CD8-positive, alpha-beta memory T cell (primary cell): ENCODE results near the gene DGAT2. TPM values are rescaled to one million over a fixed set of nuclear protein-coding genes. Genes with fewer than 3 reads are reported as not detected.
A peak's percentile ranks its signal among the peaks of the same experiment; 100 is the strongest.

ENCODE experiments used
- CTCF ChIA-PET: fragments of 350-600 bp; sonication (Branson Sonifier 250); formaldehyde crosslinking; loops from one replicate; lab custom pipeline; 2021; ENCODE audit warnings: antibody characterized with exemption; lab: Charles Lee
- POLR2A ChIA-PET: fragments of 350-600 bp; sonication (Branson Sonifier 250); formaldehyde crosslinking; loops from one replicate; lab custom pipeline; 2021; ENCODE audit warnings: antibody characterized with exemption; lab: Charles Lee
- DNase-seq, 5 donors: peaks; one replicate each; pipeline versions ENCODE4 v3.0.0 to v3.0.0-alpha.2; 2020 to 2022; ENCODE audit warnings: mixed read lengths in 1 of 5
- H3K27ac ChIP-seq: one replicate; pipeline ENCODE4 v1.7.0; 2013; ENCODE audit warnings: low read depth, mild to moderate bottlenecking, low read length, moderate library complexity
- H3K27me3 ChIP-seq: 2 replicates; pipeline ENCODE4 v1.7.0; 2013; ENCODE audit warnings: low read length, mild to moderate bottlenecking; ENCODE audit not compliant: insufficient read depth, poor library complexity, severe bottlenecking
- H3K36me3 ChIP-seq: 2 replicates; pipeline ENCODE4 v1.7.0; 2013; ENCODE audit warnings: mild to moderate bottlenecking, low read length, moderate library complexity; ENCODE audit not compliant: insufficient read depth
- H3K4me1 ChIP-seq: 2 replicates; pipeline ENCODE4 v1.7.0; 2013; ENCODE audit warnings: mild to moderate bottlenecking, low read length, moderate library complexity; ENCODE audit not compliant: insufficient read depth
- H3K4me3 ChIP-seq: 2 replicates; pipeline ENCODE4 v1.7.0; 2013; ENCODE audit warnings: mild to moderate bottlenecking, low read length
- H3K9me3 ChIP-seq: 2 replicates; pipeline ENCODE4 v1.7.0; 2013; ENCODE audit warnings: mild to moderate bottlenecking, low read length
- H3K27ac Mint-ChIP-seq, 8 donors: one replicate each; pipeline ENCODE4 v1.8.0; 2020 to 2021; ENCODE audit warnings: mixed read lengths in 8 of 8, mild to moderate bottlenecking in 6 of 8, inconsistent platforms in 3 of 8, moderate library complexity in 3 of 8
- H3K27me3 Mint-ChIP-seq, 2 donors: one replicate each; pipeline ENCODE4 v1.8.0; 2020 to 2021; ENCODE audit warnings: mixed read lengths in 2 of 2, mild to moderate bottlenecking in 1 of 2, moderate library complexity in 1 of 2
- H3K36me3 Mint-ChIP-seq, 3 donors: one replicate each; pipeline ENCODE4 v1.8.0; 2020 to 2021; ENCODE audit warnings: mixed read lengths in 3 of 3, inconsistent platforms in 1 of 3, mild to moderate bottlenecking in 1 of 3
- H3K4me1 Mint-ChIP-seq, 3 donors: one replicate each; pipeline ENCODE4 v1.8.0; 2020 to 2021; ENCODE audit warnings: mixed read lengths in 3 of 3, inconsistent platforms in 1 of 3, mild to moderate bottlenecking in 1 of 3
- H3K4me3 Mint-ChIP-seq, 7 donors: one replicate each; pipeline ENCODE4 v1.8.0; 2020 to 2021; ENCODE audit warnings: mixed read lengths in 7 of 7, mild to moderate bottlenecking in 6 of 7, moderate library complexity in 4 of 7, inconsistent platforms in 2 of 7
- H3K9me3 Mint-ChIP-seq, 5 donors: one replicate each; pipeline ENCODE4 v1.8.0; 2020 to 2022; ENCODE audit warnings: mixed read lengths in 5 of 5, mild to moderate bottlenecking in 3 of 5, moderate library complexity in 2 of 5, inconsistent platforms in 1 of 5
- polyA plus RNA-seq: library from polyadenylated mRNA; unstranded; fragments of 300-500 nt; fragmentation: Illumina TruSeq; gene quantifications from one replicate; pipeline ENCODE4 v1.2.3, GENCODE V29; 2021
- total RNA-seq, 2 experiments: library from RNA; stranded (reverse); gene quantifications; one replicate each; pipeline ENCODE4 v1.2.3, GENCODE V29; 2021

DGAT2 gene, protein sequence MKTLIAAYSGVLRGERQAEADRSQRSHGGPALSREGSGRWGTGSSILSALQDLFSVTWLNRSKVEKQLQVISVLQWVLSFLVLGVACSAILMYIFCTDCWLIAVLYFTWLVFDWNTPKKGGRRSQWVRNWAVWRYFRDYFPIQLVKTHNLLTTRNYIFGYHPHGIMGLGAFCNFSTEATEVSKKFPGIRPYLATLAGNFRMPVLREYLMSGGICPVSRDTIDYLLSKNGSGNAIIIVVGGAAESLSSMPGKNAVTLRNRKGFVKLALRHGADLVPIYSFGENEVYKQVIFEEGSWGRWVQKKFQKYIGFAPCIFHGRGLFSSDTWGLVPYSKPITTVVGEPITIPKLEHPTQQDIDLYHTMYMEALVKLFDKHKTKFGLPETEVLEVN
- total RNA-seq, result 1 to 10 TPM; 5.5 to 5.6 TPM
- not detected for polyA plus RNA-seq

DNA sequence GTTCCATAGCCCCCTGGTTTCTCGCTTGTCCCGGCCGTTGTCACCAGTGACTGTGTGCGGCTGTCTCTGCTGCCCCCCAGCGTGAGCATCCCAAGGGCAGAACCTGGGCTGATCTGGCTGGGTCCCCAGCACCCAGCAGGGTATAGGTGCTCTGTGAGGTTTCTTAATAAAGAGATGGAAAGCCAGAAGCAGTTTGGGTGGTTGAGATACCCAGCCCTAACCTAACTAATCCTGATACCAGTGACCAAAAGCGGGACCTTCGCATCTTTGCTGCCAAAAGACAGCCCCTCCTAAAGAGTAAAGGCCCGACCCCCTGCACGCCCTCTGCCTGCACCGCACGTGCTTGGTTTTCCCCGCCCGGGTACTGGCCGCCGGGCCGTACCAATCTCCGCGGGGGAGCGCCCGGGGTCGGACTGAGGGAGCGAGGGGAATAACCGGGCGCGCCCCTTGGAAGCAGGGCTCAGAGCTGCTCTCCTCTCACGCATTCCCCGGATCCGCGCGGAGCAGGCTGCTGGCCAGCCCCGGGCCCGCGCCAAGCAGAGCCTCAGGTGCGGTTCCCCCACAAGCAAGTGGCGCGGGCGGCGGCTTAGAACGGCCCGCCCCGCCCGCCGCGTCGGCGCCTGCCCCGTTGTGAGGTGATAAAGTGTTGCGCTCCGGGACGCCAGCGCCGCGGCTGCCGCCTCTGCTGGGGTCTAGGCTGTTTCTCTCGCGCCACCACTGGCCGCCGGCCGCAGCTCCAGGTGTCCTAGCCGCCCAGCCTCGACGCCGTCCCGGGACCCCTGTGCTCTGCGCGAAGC lies at the start of gene DGAT2:
Gene DGAT2 (plus strand): TSS at position 667 of the 797 bp plus-strand sequence. CDS start 214 bp downstream, outside the sequence.
- H3K4me1 ChIP-seq, result peaks cover 19% of the 10 kb centered on the region
- Mint-ChIP-seq H3K4me1 (peaks cover 5 to 15% (median 11%) of the 10 kb centered on the region in 3 donors), H3K36me3 (no peaks in the 10 kb centered on the region), H3K4me3 (peak within 1 kb of the TSS; percentile 67 to 87 (median 72)), H3K27ac (peak within 1 kb of the TSS in 5 of 8 donors; percentile 19 to 91 (median 63)), H3K9me3 (no peaks in the 10 kb centered on the region), H3K27me3 (peaks cover 19 to 21% of the 10 kb centered on the region in 2 donors)
- H3K36me3 ChIP-seq, result no peaks in the 10 kb centered on the region
- CTCF ChIA-PET, result no interaction called here
- no peaks in the 10 kb centered on the region for H3K27me3 ChIP-seq
- no peaks in the 10 kb centered on the region for H3K9me3 ChIP-seq
- peak within 1 kb of the TSS; percentile 16 for H3K27ac ChIP-seq
- peak within 1 kb of the TSS; percentile 54 for H3K4me3 ChIP-seq
- DNase-seq, result peak; percentile 51 to 74 (median 62)
- POLR2A ChIA-PET, result no interaction called here

DNA sequence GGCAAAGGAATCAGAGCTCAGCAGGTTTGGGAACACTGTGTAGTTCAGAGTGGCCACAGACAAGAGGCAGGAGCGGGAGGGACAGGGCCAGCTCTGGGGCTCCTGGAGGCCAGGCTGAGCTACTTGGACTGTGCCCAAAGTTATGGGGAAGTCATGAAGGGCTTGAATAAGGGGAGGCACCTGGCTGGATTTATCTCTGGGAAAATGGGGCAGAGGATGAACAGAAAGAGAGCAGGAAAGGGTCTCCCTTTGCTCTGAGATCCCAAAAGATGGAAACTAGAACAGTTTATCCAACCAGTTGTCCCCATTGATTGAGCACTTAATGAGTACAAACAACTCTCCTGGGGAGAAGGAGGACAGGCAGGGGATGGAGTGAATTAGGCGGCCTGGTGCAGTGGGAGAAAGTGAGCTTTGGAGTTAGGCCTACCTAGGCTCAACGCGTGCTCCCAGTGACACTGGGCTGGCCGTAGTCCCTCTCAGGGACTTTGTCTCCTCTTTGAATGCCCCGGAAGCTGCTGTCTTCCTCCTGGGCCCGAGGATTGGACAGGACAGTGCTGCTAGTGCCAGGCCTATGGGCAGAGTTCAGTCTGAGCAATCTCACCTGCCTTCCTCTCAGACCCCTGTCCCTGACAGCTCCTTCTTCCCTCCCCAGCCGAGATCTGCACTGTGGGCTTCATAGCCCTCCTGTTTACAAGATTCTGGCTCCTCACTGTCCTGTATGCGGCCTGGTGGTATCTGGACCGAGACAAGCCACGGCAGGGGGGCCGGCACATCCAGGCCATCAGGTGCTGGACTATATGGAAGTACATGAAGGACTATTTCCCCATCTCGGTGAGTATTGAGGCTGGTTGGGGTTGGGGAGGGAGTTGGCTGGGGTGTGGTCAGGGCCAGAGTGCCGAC lies 49.0 kb upstream of the DGAT2 start:
- ChIA-PET POLR2A (no interaction called here), CTCF (interaction anchor here (1.1 kb wide), 1 partner anchor 14 kb away, joined by 3 read pairs; no protein-coding TSS in a partner anchor)
- H3K27me3 ChIP-seq, result no peaks in the 10 kb centered on the region
- H3K36me3 Mint-ChIP-seq, result no peaks in the 10 kb centered on the region
- no peak overlapping the region for H3K4me3 ChIP-seq
- no peaks in the 10 kb centered on the region for H3K4me1 Mint-ChIP-seq
- H3K27ac Mint-ChIP-seq, result peak overlapping the region in 1 of 8 donors; percentile 27
- no peak overlapping the region for H3K4me3 Mint-ChIP-seq
- H3K9me3 ChIP-seq, result no peaks in the 10 kb centered on the region
- no peaks in the 10 kb centered on the region for H3K27me3 Mint-ChIP-seq
- no peak for DNase-seq
- H3K9me3 Mint-ChIP-seq, result no peaks in the 10 kb centered on the region
- H3K4me1 ChIP-seq, result no peaks in the 10 kb centered on the region
- no peaks in the 10 kb centered on the region for H3K36me3 ChIP-seq
- H3K27ac ChIP-seq, result no peak overlapping the region

DNA sequence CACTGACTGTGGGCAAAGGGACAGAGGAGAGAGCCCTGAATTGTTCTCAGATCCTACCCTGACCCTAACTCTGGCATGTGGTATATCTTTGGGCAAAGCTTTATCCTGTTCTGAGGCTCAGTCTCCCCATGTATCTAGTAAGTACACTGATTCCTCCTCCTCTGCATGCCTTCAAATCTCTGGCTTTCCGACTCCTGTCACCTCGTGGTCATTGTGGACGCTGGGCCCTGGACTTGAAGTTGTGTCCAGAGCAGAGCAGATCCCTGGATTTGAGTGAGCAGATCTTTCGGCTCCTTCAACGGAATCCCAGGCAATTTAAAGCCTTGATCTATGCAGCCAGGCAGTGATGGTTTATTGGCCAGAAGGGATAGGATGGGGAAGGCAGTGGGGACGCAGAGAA lies 47.9 kb upstream of the DGAT2 start:
- no peak overlapping the region for H3K27ac ChIP-seq
- no peak overlapping the region for H3K4me3 Mint-ChIP-seq
- no peaks in the 10 kb centered on the region for H3K36me3 ChIP-seq
- no peaks in the 10 kb centered on the region for H3K27me3 Mint-ChIP-seq
- no peaks in the 10 kb centered on the region for H3K27me3 ChIP-seq
- CTCF ChIA-PET, result no interaction called here
- no peaks in the 10 kb centered on the region for H3K9me3 ChIP-seq
- POLR2A ChIA-PET, result no interaction called here
- no peak for DNase-seq
- peak overlapping the region in 1 of 8 donors; percentile 75 for H3K27ac Mint-ChIP-seq
- no peaks in the 10 kb centered on the region for H3K4me1 Mint-ChIP-seq
- H3K36me3 Mint-ChIP-seq, result no peaks in the 10 kb centered on the region
- no peaks in the 10 kb centered on the region for H3K9me3 Mint-ChIP-seq
- H3K4me1 ChIP-seq, result no peaks in the 10 kb centered on the region
- no peak overlapping the region for H3K4me3 ChIP-seq

DNA sequence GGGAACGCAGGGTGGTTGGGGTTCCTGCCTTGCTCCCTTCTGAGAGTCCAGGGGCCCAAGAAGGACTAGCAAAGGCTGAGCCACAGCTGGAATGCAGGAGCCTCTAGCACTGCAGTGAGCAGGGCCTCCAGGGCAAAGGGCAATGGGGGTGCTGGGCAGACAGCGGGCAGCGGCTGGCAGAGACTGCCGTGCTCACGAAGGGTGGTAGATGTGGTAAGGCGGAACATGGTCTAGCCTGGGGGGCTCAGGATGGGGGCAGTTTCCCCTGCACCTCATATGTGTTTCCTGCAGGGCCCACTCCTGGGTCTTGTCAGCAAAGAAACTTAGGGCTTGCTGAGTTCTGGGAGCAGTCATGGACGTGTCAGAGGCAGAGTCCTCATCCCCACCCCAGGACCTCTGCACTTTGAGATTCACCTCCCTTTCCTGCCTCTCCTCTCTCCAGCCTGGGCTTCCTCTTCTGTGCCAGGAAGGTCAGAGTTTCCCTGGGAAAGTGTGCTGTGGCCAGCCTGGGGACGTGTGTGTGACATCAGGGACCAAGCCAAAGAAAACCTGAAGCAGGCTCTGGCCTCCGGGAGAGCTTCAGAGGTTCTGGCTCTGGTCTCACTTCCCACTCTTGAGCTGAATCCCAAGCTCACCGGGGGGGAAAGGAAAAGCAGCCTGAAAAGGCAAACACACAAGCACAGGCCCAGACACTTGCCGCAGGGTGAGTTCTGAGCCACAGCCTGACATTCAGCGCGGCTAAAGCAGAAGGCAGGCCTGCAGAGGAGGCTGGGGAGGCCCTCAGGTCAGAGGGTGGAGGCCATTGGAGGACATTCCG lies 46.5 kb upstream of the DGAT2 start:
- Histone ChIP-seq H3K36me3 (no peaks in the 10 kb centered on the region), H3K9me3 (no peaks in the 10 kb centered on the region), H3K4me1 (no peaks in the 10 kb centered on the region), H3K4me3 (no peak overlapping the region), H3K27ac (no peak overlapping the region), H3K27me3 (no peaks in the 10 kb centered on the region)
- Mint-ChIP-seq H3K4me3 (no peak overlapping the region), H3K4me1 (no peaks in the 10 kb centered on the region), H3K36me3 (no peaks in the 10 kb centered on the region), H3K27me3 (no peaks in the 10 kb centered on the region), H3K9me3 (no peaks in the 10 kb centered on the region), H3K27ac (peak overlapping the region in 1 of 8 donors; percentile 85)
- POLR2A ChIA-PET, result no interaction called here
- CTCF ChIA-PET, result interaction anchor here (1.8 kb wide), 1 partner anchor 15 kb away, joined by 8 read pairs; no protein-coding TSS in a partner anchor
- DNase-seq, result no peak

DNA sequence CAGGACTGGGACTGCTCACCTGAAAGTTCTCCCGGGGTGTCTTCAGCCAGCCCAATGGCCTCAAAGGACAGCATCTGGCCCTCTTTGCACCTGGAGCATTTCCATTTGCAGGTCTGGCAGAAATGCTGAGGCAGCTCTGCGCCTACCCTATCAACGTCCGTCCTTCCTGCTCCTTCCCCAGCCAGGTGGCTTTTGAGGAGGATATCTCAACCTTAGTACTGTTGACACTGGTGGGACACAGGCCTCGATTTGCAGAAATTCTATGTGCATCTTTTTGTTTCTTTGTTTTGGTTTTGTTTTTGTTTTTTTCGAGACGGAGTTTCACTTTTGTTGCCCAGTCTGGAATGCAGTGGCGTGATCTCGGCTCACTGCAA lies 45.9 kb upstream of the DGAT2 start:
- no peaks in the 10 kb centered on the region for H3K36me3 Mint-ChIP-seq
- Histone ChIP-seq H3K36me3 (no peaks in the 10 kb centered on the region), H3K9me3 (no peaks in the 10 kb centered on the region), H3K27ac (no peak overlapping the region), H3K4me1 (no peaks in the 10 kb centered on the region), H3K4me3 (no peak overlapping the region), H3K27me3 (no peaks in the 10 kb centered on the region)
- DNase-seq, result no peak
- H3K27ac Mint-ChIP-seq, result no peak overlapping the region
- H3K9me3 Mint-ChIP-seq, result no peaks in the 10 kb centered on the region
- ChIA-PET CTCF (interaction anchor here (1.8 kb wide), 1 partner anchor 16 kb away, joined by 8 read pairs; no protein-coding TSS in a partner anchor), POLR2A (no interaction called here)
- H3K4me1 Mint-ChIP-seq, result no peaks in the 10 kb centered on the region
- H3K27me3 Mint-ChIP-seq, result no peaks in the 10 kb centered on the region
- no peak overlapping the region for H3K4me3 Mint-ChIP-seq

- Mint-ChIP-seq H3K4me1 (no peaks in the 10 kb centered on the region), H3K27ac (no peak overlapping the region), H3K4me3 (no peak overlapping the region), H3K9me3 (no peaks in the 10 kb centered on the region), H3K27me3 (no peaks in the 10 kb centered on the region), H3K36me3 (no peaks in the 10 kb centered on the region)
- Histone ChIP-seq H3K4me1 (no peaks in the 10 kb centered on the region), H3K9me3 (no peaks in the 10 kb centered on the region), H3K4me3 (no peak overlapping the region), H3K36me3 (no peaks in the 10 kb centered on the region), H3K27ac (no peak overlapping the region), H3K27me3 (no peaks in the 10 kb centered on the region)
- CTCF ChIA-PET, result no interaction called here
- no peak for DNase-seq
- POLR2A ChIA-PET, result no interaction called here
Measured at GRCh38 chr11:75725547-75726320, 42.8 kb upstream of the DGAT2 start.

DNA sequence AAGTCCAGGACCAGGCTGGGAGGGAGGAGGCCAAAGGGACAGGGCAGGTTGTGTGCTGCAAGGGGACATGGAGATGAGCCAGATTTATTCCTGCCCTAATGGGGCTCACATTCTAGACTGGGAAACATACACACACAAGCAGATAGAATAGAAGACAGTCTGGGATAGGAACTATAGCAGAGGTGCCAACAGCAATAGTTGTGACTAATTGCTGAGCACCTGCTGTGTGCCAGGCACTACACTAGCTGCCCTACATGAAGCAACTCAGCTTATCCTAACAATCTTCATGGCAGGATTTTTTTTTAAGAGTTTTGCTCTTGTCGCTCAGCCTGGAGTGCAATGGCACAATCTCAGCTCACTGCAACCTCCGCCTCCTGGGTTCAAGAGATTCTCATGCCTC lies 39.6 kb upstream of the DGAT2 start:
- Mint-ChIP-seq H3K4me3 (no peak overlapping the region), H3K4me1 (no peaks in the 10 kb centered on the region), H3K27me3 (peaks cover 0 to 18% of the 10 kb centered on the region in 2 donors), H3K36me3 (peaks cover 0 to 3% (median 0%) of the 10 kb centered on the region in 3 donors), H3K9me3 (no peaks in the 10 kb centered on the region), H3K27ac (peak overlapping the region in 1 of 8 donors; percentile 40)
- Histone ChIP-seq H3K27ac (no peak overlapping the region), H3K4me1 (no peaks in the 10 kb centered on the region), H3K9me3 (no peaks in the 10 kb centered on the region), H3K36me3 (no peaks in the 10 kb centered on the region), H3K4me3 (no peak overlapping the region), H3K27me3 (no peaks in the 10 kb centered on the region)
- POLR2A ChIA-PET, result no interaction called here
- CTCF ChIA-PET, result no interaction called here
- no peak for DNase-seq
